Measurements from ENCODE around the gene GPR152.
"Not testable (repeated sequence)": the region's sequence is repeated elsewhere in the genome, so short reads cannot be mapped to it uniquely, and the experiment has no call there.

GPR152 gene

DNA sequence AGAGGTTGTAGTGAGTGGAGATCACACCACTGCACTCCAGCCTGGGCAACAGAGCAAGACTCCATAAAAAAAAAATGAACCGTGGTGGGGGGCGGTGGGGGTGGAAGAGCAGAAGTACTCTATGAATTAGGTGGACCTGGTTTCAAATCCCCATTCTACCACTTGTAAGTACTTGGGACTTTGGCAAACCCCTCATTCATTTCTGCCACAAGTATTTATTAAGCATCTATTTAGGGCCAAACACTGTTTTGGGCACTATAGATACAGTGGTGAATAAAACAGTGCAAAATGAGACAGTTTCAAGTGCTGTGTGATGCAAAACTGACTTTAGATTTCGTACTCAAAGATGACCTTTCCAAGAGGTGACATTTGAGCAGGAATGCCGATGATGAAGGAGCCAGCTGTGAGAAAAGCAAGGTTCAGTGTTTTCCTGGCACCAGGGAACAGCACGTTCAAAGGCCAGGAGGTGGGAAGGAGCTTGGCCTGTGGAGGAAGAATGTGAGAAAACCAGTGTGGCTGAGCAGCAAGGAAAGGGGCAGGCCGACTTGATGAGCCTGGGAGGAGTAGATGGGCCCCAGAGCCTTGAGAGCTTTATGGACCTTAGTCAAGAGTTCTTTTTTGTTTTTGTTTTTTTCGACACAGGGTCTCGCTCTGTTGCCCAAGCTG lies 17.9 kb upstream of the GPR152 start:
- H3K27me3 ChIP-seq (ENCODE audit: control insufficient read depth in 1 of 2, insufficient read depth in 2 of 2, low read length in 2 of 2): no peaks in the 10 kb centered on the region
- H3K9ac ChIP-seq (ENCODE audit: low read length in 2 of 2): no peak overlapping the region
- peaks cover 24% of the 10 kb centered on the region for H3K4me1 ChIP-seq (ENCODE audit: control insufficient read depth, insufficient read depth, low read length)
- no peak overlapping the region for H3K27ac ChIP-seq (ENCODE audit: low read length)
- H3K9me3 ChIP-seq (ENCODE audit: control insufficient read depth in 2 of 2, low read length in 2 of 2): no peaks in the 10 kb centered on the region
- H3K4me3 ChIP-seq (ENCODE audit: low read length in 2 of 2): no peak overlapping the region
- H3K36me3 ChIP-seq (ENCODE audit: control insufficient read depth in 2 of 2, insufficient read depth in 2 of 2, low read length in 2 of 2): no peaks in the 10 kb centered on the region

DNA sequence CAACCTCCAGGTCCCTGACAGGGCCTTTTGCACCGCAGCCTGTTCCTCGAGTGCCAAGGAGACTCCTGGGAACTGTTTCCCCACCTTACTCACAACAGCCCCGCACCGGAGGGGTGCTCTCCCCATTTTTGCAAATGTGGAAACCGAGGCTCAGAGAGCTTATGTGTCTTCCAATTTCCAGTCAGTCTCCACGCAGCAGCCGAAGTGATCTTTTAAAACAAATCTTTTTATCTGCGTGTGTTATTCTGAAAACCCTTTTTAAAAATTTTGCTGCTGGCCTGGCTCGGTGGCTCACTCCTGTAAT lies 16.9 kb upstream of the GPR152 start:
- H3K9ac ChIP-seq (ENCODE audit: low read length in 2 of 2): peak overlapping the region; percentile 90 to 94
- H3K27ac ChIP-seq (ENCODE audit: low read length): peak overlapping the region; percentile 85
- H3K36me3 ChIP-seq (ENCODE audit: control insufficient read depth in 2 of 2, insufficient read depth in 2 of 2, low read length in 2 of 2): no peaks in the 10 kb centered on the region
- H3K9me3 ChIP-seq (ENCODE audit: control insufficient read depth in 2 of 2, low read length in 2 of 2): no peaks in the 10 kb centered on the region
- H3K27me3 ChIP-seq (ENCODE audit: control insufficient read depth in 1 of 2, insufficient read depth in 2 of 2, low read length in 2 of 2): no peaks in the 10 kb centered on the region
- H3K4me3 ChIP-seq (ENCODE audit: low read length in 2 of 2): peak overlapping the region; percentile 83 to 85
- peaks cover 29% of the 10 kb centered on the region for H3K4me1 ChIP-seq (ENCODE audit: control insufficient read depth, insufficient read depth, low read length)

- peaks cover 34% of the 10 kb centered on the region for H3K4me1 ChIP-seq (ENCODE audit: control insufficient read depth, insufficient read depth, low read length)
- peak within 1 kb of the TSS; percentile 83 to 85 for H3K4me3 ChIP-seq (ENCODE audit: low read length in 2 of 2)
- H3K27me3 ChIP-seq (ENCODE audit: control insufficient read depth in 1 of 2, insufficient read depth in 2 of 2, low read length in 2 of 2): no peaks in the 10 kb centered on the region
- no peaks in the 10 kb centered on the region for H3K36me3 ChIP-seq (ENCODE audit: control insufficient read depth in 2 of 2, insufficient read depth in 2 of 2, low read length in 2 of 2)
- H3K9ac ChIP-seq (ENCODE audit: low read length in 2 of 2): peak within 1 kb of the TSS; percentile 90 to 94
- peak within 1 kb of the TSS; percentile 85 for H3K27ac ChIP-seq (ENCODE audit: low read length)
- H3K9me3 ChIP-seq (ENCODE audit: control insufficient read depth in 2 of 2, low read length in 2 of 2): no peaks in the 10 kb centered on the region
Observed at GRCh38 chr11:67468759-67469507, 16.4 kb upstream of the GPR152 start, which contains the start of gene TMEM134. TMEM134 (minus strand) TSS chr11:67469251; CDS start chr11:67469192, 59 bp downstream.

DNA sequence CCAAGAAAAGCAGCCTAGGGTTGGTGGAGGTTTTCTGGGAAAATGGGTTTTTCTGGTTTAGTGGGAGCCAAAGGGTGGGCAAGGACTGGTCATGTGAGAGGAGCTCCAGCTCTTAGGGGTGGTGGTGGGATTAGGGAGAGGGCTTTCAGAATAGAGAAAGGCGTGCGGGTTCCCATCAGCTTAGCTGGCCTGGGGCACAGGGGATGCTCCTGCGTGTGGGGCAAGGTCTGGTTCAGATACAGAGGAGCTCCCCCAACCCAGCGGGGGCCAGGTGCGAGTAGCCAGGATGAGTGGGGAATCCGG lies 15.9 kb upstream of the GPR152 start:
- Histone ChIP-seq H3K27me3 (ENCODE audit: control insufficient read depth in 1 of 2, insufficient read depth in 2 of 2, low read length in 2 of 2) (no peaks in the 10 kb centered on the region), H3K4me1 (ENCODE audit: control insufficient read depth, insufficient read depth, low read length) (peaks cover 38% of the 10 kb centered on the region), H3K36me3 (ENCODE audit: control insufficient read depth in 2 of 2, insufficient read depth in 2 of 2, low read length in 2 of 2) (no peaks in the 10 kb centered on the region), H3K9ac (ENCODE audit: low read length in 2 of 2) (peak overlapping the region; percentile 64 to 87), H3K9me3 (ENCODE audit: control insufficient read depth in 2 of 2, low read length in 2 of 2) (no peaks in the 10 kb centered on the region), H3K4me3 (ENCODE audit: low read length in 2 of 2) (peak overlapping the region; percentile 67 to 85), H3K27ac (ENCODE audit: low read length) (peak overlapping the region; percentile 85)

- Histone ChIP-seq H3K36me3 (ENCODE audit: control insufficient read depth in 2 of 2, insufficient read depth in 2 of 2, low read length in 2 of 2) (no peaks in the 10 kb centered on the region), H3K4me1 (ENCODE audit: control insufficient read depth, insufficient read depth, low read length) (peaks cover 38% of the 10 kb centered on the region), H3K27me3 (ENCODE audit: control insufficient read depth in 1 of 2, insufficient read depth in 2 of 2, low read length in 2 of 2) (no peaks in the 10 kb centered on the region), H3K4me3 (ENCODE audit: low read length in 2 of 2) (peak overlapping the region; percentile 67 to 85), H3K9me3 (ENCODE audit: control insufficient read depth in 2 of 2, low read length in 2 of 2) (no peaks in the 10 kb centered on the region), H3K9ac (ENCODE audit: low read length in 2 of 2) (peak overlapping the region; percentile 64 to 87), H3K27ac (ENCODE audit: low read length) (peak overlapping the region; percentile 85)
Observed at GRCh38 chr11:67468056-67468455, 15.5 kb upstream of the GPR152 start.

DNA sequence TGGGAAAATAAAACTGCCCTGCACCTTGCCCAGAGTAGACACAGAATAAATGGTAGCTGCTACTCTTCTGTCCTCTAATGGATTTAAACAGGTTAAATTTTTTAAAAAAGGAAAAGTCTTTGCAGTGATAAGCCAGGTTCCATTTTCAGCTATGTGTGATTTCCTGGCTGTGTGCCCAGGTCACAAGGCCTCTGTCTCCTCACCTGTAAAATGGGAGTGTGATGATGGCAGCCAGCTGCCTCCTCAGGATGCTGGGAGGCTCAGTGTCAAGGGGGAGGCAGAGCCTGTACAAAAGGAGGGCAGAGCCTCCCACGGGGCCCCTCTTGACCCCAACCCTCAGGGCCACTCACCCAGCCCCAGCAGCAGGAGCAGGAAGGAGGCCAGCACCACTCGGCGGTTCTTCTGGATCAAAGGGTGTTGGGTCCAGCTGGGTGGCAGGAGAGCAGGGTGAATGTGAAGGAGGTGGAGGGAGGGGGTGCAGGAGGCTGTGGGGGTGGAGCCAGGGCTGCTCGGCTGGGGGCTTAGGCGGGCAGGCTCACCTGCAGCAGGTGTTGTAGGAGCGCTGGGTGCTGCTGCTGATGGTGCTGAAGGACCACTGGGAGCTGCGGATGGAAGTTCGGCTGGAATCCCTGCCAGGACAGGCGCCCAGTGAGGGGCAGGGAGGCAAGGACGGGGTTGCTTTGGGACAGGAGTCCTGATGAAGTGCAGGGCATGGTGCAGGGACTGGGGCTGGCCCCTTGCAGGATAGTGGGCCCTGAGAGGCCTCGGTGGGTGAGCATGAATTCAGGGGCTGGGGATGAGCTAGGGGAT lies 14.6 kb upstream of the GPR152 start:
- H3K27ac ChIP-seq (ENCODE audit: low read length): peak overlapping the region; percentile 31
- H3K9ac ChIP-seq (ENCODE audit: low read length in 2 of 2): peak overlapping the region; percentile 64 to 87
- H3K4me3 ChIP-seq (ENCODE audit: low read length in 2 of 2): no peak overlapping the region

DNA sequence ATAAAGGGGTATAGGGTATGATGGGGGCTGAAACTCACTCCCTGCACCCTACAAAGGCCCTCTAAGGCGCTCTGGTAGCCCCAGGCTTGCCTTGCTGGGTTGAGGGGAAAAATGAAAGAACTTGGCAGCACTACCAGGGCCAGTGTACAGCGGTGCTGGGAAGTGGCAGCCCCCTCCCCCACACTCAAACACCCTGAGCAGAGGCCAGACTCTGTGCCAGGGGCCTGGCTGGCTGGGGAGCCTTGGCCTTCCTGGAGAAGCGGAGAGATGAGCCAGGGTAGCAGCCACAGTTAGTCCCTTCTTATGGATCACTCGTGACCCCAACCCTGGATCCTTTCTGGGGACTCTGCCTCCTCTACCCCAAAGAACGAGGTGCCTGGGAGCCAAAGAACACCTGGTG lies 13.8 kb upstream of the GPR152 start:
- H3K27ac ChIP-seq (ENCODE audit: low read length): peak overlapping the region; percentile 31
- no peak overlapping the region for H3K4me3 ChIP-seq (ENCODE audit: low read length in 2 of 2)
- H3K27me3 ChIP-seq (ENCODE audit: control insufficient read depth in 1 of 2, insufficient read depth in 2 of 2, low read length in 2 of 2): no peaks in the 10 kb centered on the region
- no peaks in the 10 kb centered on the region for H3K9me3 ChIP-seq (ENCODE audit: control insufficient read depth in 2 of 2, low read length in 2 of 2)
- H3K9ac ChIP-seq (ENCODE audit: low read length in 2 of 2): no peak overlapping the region
- peaks cover 38% of the 10 kb centered on the region for H3K4me1 ChIP-seq (ENCODE audit: control insufficient read depth, insufficient read depth, low read length)
- no peaks in the 10 kb centered on the region for H3K36me3 ChIP-seq (ENCODE audit: control insufficient read depth in 2 of 2, insufficient read depth in 2 of 2, low read length in 2 of 2)

More for the DNA sequence above, 14.6 kb upstream of the GPR152 start:
- H3K27me3 ChIP-seq (ENCODE audit: control insufficient read depth in 1 of 2, insufficient read depth in 2 of 2, low read length in 2 of 2): no peaks in the 10 kb centered on the region
- no peaks in the 10 kb centered on the region for H3K9me3 ChIP-seq (ENCODE audit: control insufficient read depth in 2 of 2, low read length in 2 of 2)
- H3K4me1 ChIP-seq (ENCODE audit: control insufficient read depth, insufficient read depth, low read length): peaks cover 38% of the 10 kb centered on the region
- H3K36me3 ChIP-seq (ENCODE audit: control insufficient read depth in 2 of 2, insufficient read depth in 2 of 2, low read length in 2 of 2): no peaks in the 10 kb centered on the region

DNA sequence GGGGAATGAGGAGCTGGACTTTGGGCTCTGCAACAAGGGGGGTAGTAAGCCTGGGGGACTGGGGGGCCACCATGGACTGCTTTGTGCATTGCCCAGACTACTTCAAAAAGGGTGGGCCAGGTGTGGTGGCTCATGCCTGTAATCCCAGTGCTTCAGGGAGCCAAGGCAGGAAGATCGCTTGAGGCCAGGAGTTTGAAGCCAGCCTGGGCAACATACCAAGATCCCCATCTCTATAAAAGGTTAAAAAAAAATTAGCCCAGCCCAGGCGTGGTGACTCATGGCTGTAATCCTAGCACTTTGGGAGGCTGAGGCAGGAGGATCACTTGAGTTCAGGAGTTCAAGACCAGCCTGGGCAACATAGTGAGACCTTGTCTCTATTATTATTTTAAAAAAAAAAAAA lies 13.0 kb upstream of the GPR152 start:
- Histone ChIP-seq H3K4me3 (ENCODE audit: low read length in 2 of 2) (peak overlapping the region in 1 of 2 donors; percentile 77), H3K4me1 (ENCODE audit: control insufficient read depth, insufficient read depth, low read length) (peaks cover 38% of the 10 kb centered on the region), H3K27ac (ENCODE audit: low read length) (peak overlapping the region; percentile 90)
- not testable (repeated sequence) for H3K36me3 ChIP-seq (ENCODE audit: control insufficient read depth in 2 of 2, insufficient read depth in 2 of 2, low read length in 2 of 2); H3K9me3 ChIP-seq (ENCODE audit: control insufficient read depth in 2 of 2, low read length in 2 of 2); H3K9ac ChIP-seq (ENCODE audit: low read length in 2 of 2); H3K27me3 ChIP-seq (ENCODE audit: control insufficient read depth in 1 of 2, insufficient read depth in 2 of 2, low read length in 2 of 2)

- Histone ChIP-seq H3K27me3 (ENCODE audit: control insufficient read depth in 1 of 2, insufficient read depth in 2 of 2, low read length in 2 of 2) (no peaks in the 10 kb centered on the region), H3K36me3 (ENCODE audit: control insufficient read depth in 2 of 2, insufficient read depth in 2 of 2, low read length in 2 of 2) (no peaks in the 10 kb centered on the region), H3K4me1 (ENCODE audit: control insufficient read depth, insufficient read depth, low read length) (peaks cover 38% of the 10 kb centered on the region), H3K4me3 (ENCODE audit: low read length in 2 of 2) (peak overlapping the region; percentile 77 to 79), H3K9ac (ENCODE audit: low read length in 2 of 2) (peak overlapping the region; percentile 21 to 84), H3K27ac (ENCODE audit: low read length) (peak overlapping the region; percentile 90), H3K9me3 (ENCODE audit: control insufficient read depth in 2 of 2, low read length in 2 of 2) (no peaks in the 10 kb centered on the region)
Observed at GRCh38 chr11:67465189-67465510, 12.6 kb upstream of the GPR152 start.

- Histone ChIP-seq H3K27me3 (ENCODE audit: control insufficient read depth in 1 of 2, insufficient read depth in 2 of 2, low read length in 2 of 2) (no peaks in the 10 kb centered on the region), H3K9ac (ENCODE audit: low read length in 2 of 2) (peak overlapping the region; percentile 72 to 84), H3K4me1 (ENCODE audit: control insufficient read depth, insufficient read depth, low read length) (peaks cover 37% of the 10 kb centered on the region), H3K9me3 (ENCODE audit: control insufficient read depth in 2 of 2, low read length in 2 of 2) (no peaks in the 10 kb centered on the region), H3K4me3 (ENCODE audit: low read length in 2 of 2) (peak overlapping the region; percentile 77 to 79), H3K27ac (ENCODE audit: low read length) (peak overlapping the region; percentile 90), H3K36me3 (ENCODE audit: control insufficient read depth in 2 of 2, insufficient read depth in 2 of 2, low read length in 2 of 2) (no peaks in the 10 kb centered on the region)
Observed at GRCh38 chr11:67464411-67465188, 12.1 kb upstream of the GPR152 start.

Data from stomach smooth muscle (tissue), 2 donors.